GM18867 (cell line): ENCODE results near the gene SPOCK2.

ENCODE experiments used
- ATAC-seq: cut with Tn5 transposase; IDR thresholded peaks from one replicate; pipeline ENCODE4 v1.9.1; 2021; ENCODE audit warnings: mild to moderate bottlenecking, moderate library complexity; ENCODE audit not compliant: unreplicated experiment

Gene SPOCK2

GRCh38 chr10:72013202-72013945 lies 75.0 kb downstream of the SPOCK2 start:
- no peak for ATAC-seq

- ATAC-seq, result no peak
Measured at GRCh38 chr10:72012796-72013195, 75.6 kb downstream of the SPOCK2 start.

GRCh38 chr10:72011976-72012512 lies 76.3 kb downstream of the SPOCK2 start:
- no peak for ATAC-seq

GRCh38 chr10:72011468-72011867 lies 76.9 kb downstream of the SPOCK2 start:
- no peak for ATAC-seq

- no peak for ATAC-seq
Measured at GRCh38 chr10:72011016-72011415, 77.3 kb downstream of the SPOCK2 start.

- no peak for ATAC-seq
Measured at GRCh38 chr10:72010234-72010973, 77.9 kb downstream of the SPOCK2 start.

GRCh38 chr10:72009425-72010081 lies 78.8 kb downstream of the SPOCK2 start:
- no peak for ATAC-seq

- ATAC-seq, result no peak
Measured at GRCh38 chr10:72009051-72009424, 79.3 kb downstream of the SPOCK2 start.
